ENCODE data around the gene CD99L2.

- TF ChIP-seq POLR2A (IDR thresholded peaks at IDR 0.05) (no peak), CTCF (IDR thresholded peaks at IDR 0.05) (no peak)
Measured at GRCh38 chrX:150897421-150898320, 797 bp downstream of the CD99L2 start.
